ENCODE measurements around the gene MAN2A2. TPM values are rescaled to one million over a fixed set of nuclear protein-coding genes. Genes with fewer than 3 reads are reported as not detected.

Gene MAN2A2
- total and polyA plus RNA-seq, 7 experiments from 2014 or later = 7.1 to 171 (median 132) TPM

GRCh38 chr15:90962021-90962420 lies 58.9 kb downstream of the MAN2A2 start:
- Histone ChIP-seq H3K4me1 (ENCODE audit: control insufficient read depth in 2 of 2, insufficient read depth in 2 of 2, low read length in 2 of 2) (no peaks in the 10 kb centered on the region), H3K36me3 (ENCODE audit: control insufficient read depth in 2 of 3, insufficient read depth in 3 of 3, low read length in 3 of 3) (peaks cover 0 to 36% (median 0%) of the 10 kb centered on the region in 3 experiments), H3K27ac (ENCODE audit: low read depth, low read length) (no peak overlapping the region), H3K9me3 (ENCODE audit: control insufficient read depth in 2 of 3, low read length in 3 of 3) (no peaks in the 10 kb centered on the region), H3K27me3 (ENCODE audit: control insufficient read depth in 2 of 2, insufficient read depth in 2 of 2, low read length in 2 of 2) (no peaks in the 10 kb centered on the region), H3K4me3 (ENCODE audit: low read length) (no peak overlapping the region)
- Mint-ChIP-seq H3K27ac (no peak overlapping the region), H3K4me1 (peaks cover 0 to 8% (median 5%) of the 10 kb centered on the region in 7 donors), H3K36me3 (peaks cover 5 to 35% (median 11%) of the 10 kb centered on the region in 5 donors), H3K9me3 (no peaks in the 10 kb centered on the region), H3K4me3 (no peak overlapping the region), H3K27me3 (no peaks in the 10 kb centered on the region)
- no peak for ATAC-seq
- ChIA-PET POLR2A (interaction anchor here (1.7 kb wide), 1 partner anchor 27 kb away, joined by 3 read pairs; the partner anchor contains the start of gene UNC45A), CTCF (interaction anchor here (1.6 kb wide), 1 partner anchor 71 kb away, joined by 6 read pairs; no protein-coding TSS in a partner anchor)
- no peak for DNase-seq
- intact Hi-C loops (cut with micrococcal nuclease) = no loop called here

GRCh38 chr15:90966262-90966661 lies 63.2 kb downstream of the MAN2A2 start:
- Histone ChIP-seq H3K27me3 (ENCODE audit: control insufficient read depth in 2 of 2, insufficient read depth in 2 of 2, low read length in 2 of 2) (no peaks in the 10 kb centered on the region), H3K27ac (ENCODE audit: low read depth, low read length) (no peak overlapping the region), H3K4me1 (ENCODE audit: control insufficient read depth in 2 of 2, insufficient read depth in 2 of 2, low read length in 2 of 2) (no peaks in the 10 kb centered on the region), H3K4me3 (ENCODE audit: low read length) (no peak overlapping the region), H3K9me3 (ENCODE audit: control insufficient read depth in 2 of 3, low read length in 3 of 3) (no peaks in the 10 kb centered on the region), H3K36me3 (ENCODE audit: control insufficient read depth in 2 of 3, insufficient read depth in 3 of 3, low read length in 3 of 3) (peaks cover 0 to 25% (median 0%) of the 10 kb centered on the region in 3 experiments)
- peaks cover 0 to 3% (median 0%) of the 10 kb centered on the region in 7 donors for H3K4me1 Mint-ChIP-seq
- H3K4me3 Mint-ChIP-seq = no peak overlapping the region
- no peak for ATAC-seq
- DNase-seq = no peak
- no peak overlapping the region for H3K27ac Mint-ChIP-seq
- intact Hi-C loops (cut with micrococcal nuclease) = no loop called here
- CTCF ChIA-PET = no interaction called here
- H3K36me3 Mint-ChIP-seq = peaks cover 1 to 43% (median 7%) of the 10 kb centered on the region in 5 donors
- POLR2A ChIA-PET = no interaction called here
- no peaks in the 10 kb centered on the region for H3K9me3 Mint-ChIP-seq
- H3K27me3 Mint-ChIP-seq = no peaks in the 10 kb centered on the region

GRCh38 chr15:90967206-90967605 lies 64.1 kb downstream of the MAN2A2 start:
- no peaks in the 10 kb centered on the region for H3K9me3 ChIP-seq (ENCODE audit: control insufficient read depth in 2 of 3, low read length in 3 of 3)
- no peak overlapping the region for H3K4me3 ChIP-seq (ENCODE audit: low read length)
- Mint-ChIP-seq H3K36me3 (peaks cover 0 to 35% (median 4%) of the 10 kb centered on the region in 5 donors), H3K4me3 (no peak overlapping the region), H3K4me1 (peaks cover 0 to under 1% (median 0%) of the 10 kb centered on the region in 7 donors), H3K27me3 (no peaks in the 10 kb centered on the region), H3K9me3 (no peaks in the 10 kb centered on the region), H3K27ac (peak overlapping the region in 1 of 9 donors; percentile 25)
- no peak overlapping the region for H3K27ac ChIP-seq (ENCODE audit: low read depth, low read length)
- DNase-seq (no peak), ATAC-seq (no peak)
- H3K4me1 ChIP-seq (ENCODE audit: control insufficient read depth in 2 of 2, insufficient read depth in 2 of 2, low read length in 2 of 2) = no peaks in the 10 kb centered on the region
- H3K27me3 ChIP-seq (ENCODE audit: control insufficient read depth in 2 of 2, insufficient read depth in 2 of 2, low read length in 2 of 2) = no peaks in the 10 kb centered on the region
- ChIA-PET CTCF (no interaction called here), POLR2A (no interaction called here)
- H3K36me3 ChIP-seq (ENCODE audit: control insufficient read depth in 2 of 3, insufficient read depth in 3 of 3, low read length in 3 of 3) = peaks cover 0 to 16% (median 0%) of the 10 kb centered on the region in 3 experiments
- intact Hi-C loops (cut with micrococcal nuclease) = no loop called here

- Histone ChIP-seq H3K27ac (ENCODE audit: low read depth, low read length) (no peak overlapping the region), H3K4me1 (ENCODE audit: control insufficient read depth in 2 of 2, insufficient read depth in 2 of 2, low read length in 2 of 2) (no peaks in the 10 kb centered on the region), H3K4me3 (ENCODE audit: low read length) (no peak overlapping the region), H3K9me3 (ENCODE audit: control insufficient read depth in 2 of 3, low read length in 3 of 3) (no peaks in the 10 kb centered on the region), H3K36me3 (ENCODE audit: control insufficient read depth in 2 of 3, insufficient read depth in 3 of 3, low read length in 3 of 3) (peaks cover 0 to 16% (median 0%) of the 10 kb centered on the region in 3 experiments), H3K27me3 (ENCODE audit: control insufficient read depth in 2 of 2, insufficient read depth in 2 of 2, low read length in 2 of 2) (no peaks in the 10 kb centered on the region)
- DNase-seq (no peak), ATAC-seq (no peak)
- peak overlapping the region in 1 of 9 donors; percentile 56 for H3K27ac Mint-ChIP-seq
- H3K27me3 Mint-ChIP-seq = no peaks in the 10 kb centered on the region
- no peak overlapping the region for H3K4me3 Mint-ChIP-seq
- ChIA-PET CTCF (no interaction called here), POLR2A (no interaction called here)
- peaks cover 0 to 32% (median 4%) of the 10 kb centered on the region in 5 donors for H3K36me3 Mint-ChIP-seq
- no peaks in the 10 kb centered on the region for H3K9me3 Mint-ChIP-seq
- intact Hi-C loops (cut with micrococcal nuclease) = no loop called here
- no peaks in the 10 kb centered on the region for H3K4me1 Mint-ChIP-seq
Observed at GRCh38 chr15:90968434-90968833, 65.3 kb downstream of the MAN2A2 start.

GRCh38 chr15:90970274-90970673 lies 67.2 kb downstream of the MAN2A2 start:
- H3K4me1 ChIP-seq (ENCODE audit: control insufficient read depth in 2 of 2, insufficient read depth in 2 of 2, low read length in 2 of 2) = no peaks in the 10 kb centered on the region
- ChIA-PET POLR2A (interaction anchor here (0.6 kb wide), 1 partner anchor 17 kb away, joined by 4 read pairs; no protein-coding TSS in a partner anchor), CTCF (no interaction called here)
- intact Hi-C loops (cut with micrococcal nuclease) = no loop called here
- H3K27me3 ChIP-seq (ENCODE audit: control insufficient read depth in 2 of 2, insufficient read depth in 2 of 2, low read length in 2 of 2) = no peaks in the 10 kb centered on the region
- ATAC-seq (no peak), DNase-seq (no peak)
- no peak overlapping the region for H3K27ac ChIP-seq (ENCODE audit: low read depth, low read length)
- Mint-ChIP-seq H3K36me3 (peaks cover 4 to 35% (median 7%) of the 10 kb centered on the region in 5 donors), H3K9me3 (no peaks in the 10 kb centered on the region), H3K4me1 (no peaks in the 10 kb centered on the region), H3K27me3 (no peaks in the 10 kb centered on the region), H3K4me3 (no peak overlapping the region), H3K27ac (no peak overlapping the region)
- H3K9me3 ChIP-seq (ENCODE audit: control insufficient read depth in 2 of 3, low read length in 3 of 3) = no peaks in the 10 kb centered on the region
- peaks cover 0 to 16% (median 0%) of the 10 kb centered on the region in 3 experiments for H3K36me3 ChIP-seq (ENCODE audit: control insufficient read depth in 2 of 3, insufficient read depth in 3 of 3, low read length in 3 of 3)
- H3K4me3 ChIP-seq (ENCODE audit: low read length) = no peak overlapping the region

GRCh38 chr15:90972133-90972532 lies 69.0 kb downstream of the MAN2A2 start:
- Mint-ChIP-seq H3K27ac (no peak overlapping the region), H3K4me1 (no peaks in the 10 kb centered on the region), H3K27me3 (no peaks in the 10 kb centered on the region), H3K4me3 (no peak overlapping the region), H3K36me3 (peaks cover 4 to 31% (median 7%) of the 10 kb centered on the region in 5 donors), H3K9me3 (no peaks in the 10 kb centered on the region)
- H3K4me3 ChIP-seq (ENCODE audit: low read length) = no peak overlapping the region
- CTCF ChIA-PET = no interaction called here
- H3K27me3 ChIP-seq (ENCODE audit: control insufficient read depth in 2 of 2, insufficient read depth in 2 of 2, low read length in 2 of 2) = no peaks in the 10 kb centered on the region
- H3K4me1 ChIP-seq (ENCODE audit: control insufficient read depth in 2 of 2, insufficient read depth in 2 of 2, low read length in 2 of 2) = no peaks in the 10 kb centered on the region
- POLR2A ChIA-PET = interaction anchor here (1.0 kb wide), 1 partner anchor 14 kb away, joined by 3 read pairs; no protein-coding TSS in a partner anchor
- H3K27ac ChIP-seq (ENCODE audit: low read depth, low read length) = no peak overlapping the region
- ATAC-seq (no peak), DNase-seq (no peak)
- peaks cover 0 to 4% (median 0%) of the 10 kb centered on the region in 3 experiments for H3K36me3 ChIP-seq (ENCODE audit: control insufficient read depth in 2 of 3, insufficient read depth in 3 of 3, low read length in 3 of 3)
- intact Hi-C loops (cut with micrococcal nuclease) = no loop called here
- H3K9me3 ChIP-seq (ENCODE audit: control insufficient read depth in 2 of 3, low read length in 3 of 3) = no peaks in the 10 kb centered on the region
